Astrocyte (in vitro differentiated cells and primary cell): ENCODE data around the gene LACTB. TPM values are rescaled to one million over a fixed set of nuclear protein-coding genes. Genes with fewer than 3 reads are reported as not detected.

Source experiments
- DNase-seq: peaks from one replicate; pipeline ENCODE4 v3.0.0-alpha.2; 2010; ENCODE audit warnings: low read depth
- FAIRE-seq: peaks from 2 replicates; lab custom pipeline; 2011; peaks lifted over from hg19 to GRCh38; lab: Jason Lieb, UNC
- H2AFZ ChIP-seq: 2 replicates; pipeline ENCODE4 v1.6.0; 2012; ENCODE audit warnings: low read depth, low read length, inconsistent platforms
- H3K27ac ChIP-seq: 2 replicates; pipeline ENCODE4 v1.5.1; 2011; ENCODE audit warnings: low read depth, low read length, inconsistent platforms
- H3K27me3 ChIP-seq: 2 replicates; pipeline ENCODE4 v1.6.0; 2011; ENCODE audit warnings: low read length, inconsistent platforms; ENCODE audit not compliant: insufficient read depth
- H3K36me3 ChIP-seq: 2 replicates; pipeline ENCODE4 v1.5.1; 2011; ENCODE audit warnings: low read length, inconsistent platforms; ENCODE audit not compliant: insufficient read depth
- H3K4me1 ChIP-seq: 2 replicates; pipeline ENCODE4 v1.5.1; 2011; ENCODE audit warnings: low read length, inconsistent platforms; ENCODE audit not compliant: insufficient read depth
- H3K4me2 ChIP-seq: 2 replicates; pipeline ENCODE4 v1.6.0; 2012; ENCODE audit warnings: low read length, inconsistent platforms
- H3K4me3 ChIP-seq: 2 replicates; pipeline ENCODE4 v1.5.1; 2011; ENCODE audit warnings: low read depth, mild to moderate bottlenecking, low read length, inconsistent platforms; ENCODE audit not compliant: insufficient read depth
- H3K79me2 ChIP-seq: 2 replicates; pipeline ENCODE4 v1.6.0; 2012; ENCODE audit warnings: mild to moderate bottlenecking, low read length, inconsistent platforms; ENCODE audit not compliant: insufficient read depth
- H3K9ac ChIP-seq: 2 replicates; pipeline ENCODE4 v1.6.0; 2012; ENCODE audit warnings: mild to moderate bottlenecking, low read length, inconsistent platforms
- H3K9me3 ChIP-seq: 2 replicates; pipeline ENCODE4 v1.5.1; 2012; ENCODE audit warnings: low read depth, mild to moderate bottlenecking, low read length, inconsistent platforms; ENCODE audit not compliant: insufficient read depth
- H4K20me1 ChIP-seq: 2 replicates; pipeline ENCODE4 v1.6.0; 2012; ENCODE audit warnings: low read length, inconsistent platforms; ENCODE audit not compliant: insufficient read depth
- H3K27ac Mint-ChIP-seq: one replicate; pipeline ENCODE4 v1.8.0; 2021; ENCODE audit warnings: mild to moderate bottlenecking, mixed read lengths; ENCODE audit not compliant: unreplicated experiment
- H3K27me3 Mint-ChIP-seq: one replicate; pipeline ENCODE4 v1.8.0; 2021; ENCODE audit warnings: low read depth, mixed read lengths; ENCODE audit not compliant: unreplicated experiment
- H3K36me3 Mint-ChIP-seq: one replicate; pipeline ENCODE4 v1.8.0; 2021; ENCODE audit warnings: low read depth, mixed read lengths; ENCODE audit not compliant: unreplicated experiment
- H3K4me1 Mint-ChIP-seq: one replicate; pipeline ENCODE4 v1.8.0; 2021; ENCODE audit warnings: low read depth, mixed read lengths; ENCODE audit not compliant: unreplicated experiment
- H3K4me3 Mint-ChIP-seq: one replicate; pipeline ENCODE4 v1.8.0; 2021; ENCODE audit warnings: mild to moderate bottlenecking, moderate library complexity, mixed read lengths; ENCODE audit not compliant: unreplicated experiment
- H3K9me3 Mint-ChIP-seq: one replicate; pipeline ENCODE4 v1.8.0; 2021; ENCODE audit warnings: mild to moderate bottlenecking, mixed read lengths; ENCODE audit not compliant: unreplicated experiment
- EZH2 ChIP-seq: IDR thresholded peaks from 2 replicates; pipeline ENCODE4 v1.6.1; 2012; ENCODE audit warnings: mild to moderate bottlenecking, low read length, inconsistent platforms; ENCODE audit not compliant: insufficient read depth
- total RNA-seq: library from RNA; stranded (reverse); gene quantifications from 2 replicates; pipeline ENCODE4 v1.2.1, GENCODE V29; 2021
- TF ChIP-seq, protein P1 (sequence below): IDR thresholded peaks from 2 replicates; pipeline ENCODE4 v1.5.1; 2011; ENCODE audit warnings: low read depth, mild to moderate bottlenecking, inconsistent platforms, low read length, moderate library complexity; ENCODE audit not compliant: insufficient read depth

LACTB gene
- total RNA-seq, 1 donor from 2014 or later = 29.8 TPM

DNA sequence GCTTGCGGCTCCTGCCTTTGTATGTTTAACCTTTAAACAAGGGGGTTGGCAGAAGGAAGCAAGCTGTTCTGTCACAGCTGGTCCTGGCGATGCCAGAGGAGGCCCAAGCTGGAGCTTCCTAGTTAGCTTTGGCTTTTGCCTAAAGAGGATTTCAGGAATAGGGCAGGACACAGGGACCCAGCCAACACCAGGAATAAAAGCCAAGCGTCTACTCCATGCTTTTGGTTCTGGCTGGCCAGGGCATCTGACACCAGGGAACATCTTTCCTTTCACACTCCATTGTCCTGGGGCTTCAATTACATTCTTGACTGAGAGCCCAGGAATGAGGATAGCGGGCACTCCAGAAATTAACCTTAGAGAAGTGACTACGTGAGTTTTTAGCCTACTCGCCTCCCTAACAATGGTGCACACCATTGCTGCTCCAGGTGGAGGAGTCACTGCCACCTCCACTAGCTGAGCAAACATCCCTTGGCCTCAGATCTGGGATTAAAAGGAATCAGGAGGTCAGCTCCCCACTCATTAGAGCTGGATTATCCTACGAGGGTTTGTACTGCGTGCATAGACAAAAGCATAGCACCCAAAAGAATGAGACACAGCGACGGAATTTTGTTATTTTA, 40.9 kb upstream of the LACTB start:
- Mint-ChIP-seq H3K36me3 (no peaks in the 10 kb centered on the region), H3K4me3 (no peak overlapping the region), H3K27me3 (no peaks in the 10 kb centered on the region), H3K9me3 (peaks cover 4% of the 10 kb centered on the region), H3K27ac (peak overlapping the region; percentile 18), H3K4me1 (peaks cover 39% of the 10 kb centered on the region)
- H3K9me3 ChIP-seq = no peaks in the 10 kb centered on the region
- DNase-seq = no peak
- H3K27me3 ChIP-seq = no peaks in the 10 kb centered on the region
- no peak overlapping the region for H3K4me2 ChIP-seq
- H3K9ac ChIP-seq = no peak overlapping the region
- TF ChIP-seq, protein P1, sequence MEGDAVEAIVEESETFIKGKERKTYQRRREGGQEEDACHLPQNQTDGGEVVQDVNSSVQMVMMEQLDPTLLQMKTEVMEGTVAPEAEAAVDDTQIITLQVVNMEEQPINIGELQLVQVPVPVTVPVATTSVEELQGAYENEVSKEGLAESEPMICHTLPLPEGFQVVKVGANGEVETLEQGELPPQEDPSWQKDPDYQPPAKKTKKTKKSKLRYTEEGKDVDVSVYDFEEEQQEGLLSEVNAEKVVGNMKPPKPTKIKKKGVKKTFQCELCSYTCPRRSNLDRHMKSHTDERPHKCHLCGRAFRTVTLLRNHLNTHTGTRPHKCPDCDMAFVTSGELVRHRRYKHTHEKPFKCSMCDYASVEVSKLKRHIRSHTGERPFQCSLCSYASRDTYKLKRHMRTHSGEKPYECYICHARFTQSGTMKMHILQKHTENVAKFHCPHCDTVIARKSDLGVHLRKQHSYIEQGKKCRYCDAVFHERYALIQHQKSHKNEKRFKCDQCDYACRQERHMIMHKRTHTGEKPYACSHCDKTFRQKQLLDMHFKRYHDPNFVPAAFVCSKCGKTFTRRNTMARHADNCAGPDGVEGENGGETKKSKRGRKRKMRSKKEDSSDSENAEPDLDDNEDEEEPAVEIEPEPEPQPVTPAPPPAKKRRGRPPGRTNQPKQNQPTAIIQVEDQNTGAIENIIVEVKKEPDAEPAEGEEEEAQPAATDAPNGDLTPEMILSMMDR = no peak
- no peak for TF ChIP-seq EZH2
- no peak overlapping the region for H3K27ac ChIP-seq
- no peak overlapping the region for H2AFZ ChIP-seq
- peaks cover 22% of the 10 kb centered on the region for H3K4me1 ChIP-seq
- no peaks in the 10 kb centered on the region for H4K20me1 ChIP-seq
- no peak for FAIRE-seq
- no peak overlapping the region for H3K4me3 ChIP-seq
- no peaks in the 10 kb centered on the region for H3K36me3 ChIP-seq
- H3K79me2 ChIP-seq = no peaks in the 10 kb centered on the region

DNA sequence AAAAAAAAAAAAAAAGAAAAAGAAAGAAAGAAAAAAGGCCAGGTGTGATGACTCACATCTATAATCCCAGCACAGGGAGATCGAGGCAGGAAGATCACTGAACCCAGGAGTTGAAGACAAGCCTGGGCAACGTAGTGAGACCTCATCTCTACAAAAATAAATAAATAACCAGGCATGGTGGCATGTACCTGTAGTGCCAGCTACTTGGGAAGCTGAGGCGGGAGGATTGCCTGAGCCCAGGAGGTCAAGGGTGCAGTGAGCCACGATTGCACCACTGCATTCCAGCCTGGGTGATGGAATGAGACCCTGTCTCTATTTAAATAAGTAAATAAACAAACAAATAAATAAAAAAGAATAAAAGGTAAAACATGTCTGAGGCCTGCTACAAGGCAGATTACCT, 39.3 kb upstream of the LACTB start:
- no peak overlapping the region for H3K27ac Mint-ChIP-seq
- Histone ChIP-seq H3K27me3 (no peaks in the 10 kb centered on the region), H2AFZ (no peak overlapping the region), H3K27ac (no peak overlapping the region), H3K4me2 (no peak overlapping the region), H3K9me3 (no peaks in the 10 kb centered on the region), H3K79me2 (no peaks in the 10 kb centered on the region), H3K4me1 (peaks cover 9% of the 10 kb centered on the region), H4K20me1 (no peaks in the 10 kb centered on the region), H3K4me3 (no peak overlapping the region), H3K36me3 (no peaks in the 10 kb centered on the region), H3K9ac (no peak overlapping the region)
- peaks cover 38% of the 10 kb centered on the region for H3K4me1 Mint-ChIP-seq
- DNase-seq = no peak
- H3K27me3 Mint-ChIP-seq = no peaks in the 10 kb centered on the region
- H3K4me3 Mint-ChIP-seq = no peak overlapping the region
- no peak for TF ChIP-seq EZH2
- TF ChIP-seq, protein P1 = no peak
- FAIRE-seq = no peak
- peaks cover 4% of the 10 kb centered on the region for H3K9me3 Mint-ChIP-seq
- no peaks in the 10 kb centered on the region for H3K36me3 Mint-ChIP-seq

DNA sequence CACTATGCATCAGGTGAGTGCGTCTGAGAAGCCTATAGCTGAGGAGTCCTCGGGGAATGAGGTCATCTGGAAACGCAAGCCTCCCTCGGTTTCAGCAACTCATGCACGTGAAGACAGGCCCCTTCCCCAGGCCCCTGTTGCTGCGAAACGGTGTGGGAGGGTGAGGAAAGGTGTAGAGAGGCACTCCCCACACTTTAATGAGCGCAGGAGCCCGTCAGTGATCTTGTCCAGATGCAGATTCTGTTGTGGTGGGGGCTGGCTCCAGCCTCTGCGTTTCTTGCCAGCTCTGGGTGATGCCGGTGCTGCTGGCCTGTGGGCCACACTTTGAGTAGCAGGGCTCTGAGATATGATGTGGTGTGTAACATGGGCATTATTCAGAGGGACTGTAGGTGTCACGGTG, 38.6 kb upstream of the LACTB start:
- Histone ChIP-seq H3K4me2 (no peak overlapping the region), H2AFZ (no peak overlapping the region), H4K20me1 (no peaks in the 10 kb centered on the region), H3K9ac (no peak overlapping the region), H3K79me2 (no peaks in the 10 kb centered on the region), H3K27me3 (no peaks in the 10 kb centered on the region), H3K9me3 (no peaks in the 10 kb centered on the region), H3K27ac (no peak overlapping the region), H3K36me3 (no peaks in the 10 kb centered on the region), H3K4me3 (no peak overlapping the region), H3K4me1 (peaks cover 9% of the 10 kb centered on the region)
- Mint-ChIP-seq H3K36me3 (no peaks in the 10 kb centered on the region), H3K27ac (no peak overlapping the region), H3K4me1 (peaks cover 32% of the 10 kb centered on the region), H3K27me3 (no peaks in the 10 kb centered on the region), H3K4me3 (no peak overlapping the region), H3K9me3 (peaks cover 4% of the 10 kb centered on the region)
- TF ChIP-seq EZH2 = no peak
- TF ChIP-seq, protein P1 = no peak
- no peak for DNase-seq
- FAIRE-seq = no peak
